Measurements from ENCODE around the gene ZC3H13. TPM values are rescaled to one million over a fixed set of nuclear protein-coding genes. Genes with fewer than 3 reads are reported as not detected.

The ZC3H13 gene
- total RNA-seq, 2 donors from 2014 or later, result 21.8 to 39.5 TPM

GRCh38 chr13:45953082-45953481 is 99.5 kb downstream of the ZC3H13 start:
- Histone ChIP-seq H3K36me3 (peaks cover 6% of the 10 kb centered on the region), H3K27ac (no peak overlapping the region), H3K27me3 (replicated peaks; ENCODE audit: insufficient read depth) (no peaks in the 10 kb centered on the region), H3K9me3 (no peaks in the 10 kb centered on the region), H3K4me3 (no peak overlapping the region), H3K4me1 (ENCODE audit: control insufficient read depth in 1 of 2, low read depth in 2 of 2) (no peaks in the 10 kb centered on the region)
- no peak for ATAC-seq (ENCODE audit: insufficient number of reproducible peaks, low FRiP score, low read depth)
- no peak for DNase-seq (ENCODE audit: low spot score)
- TF ChIP-seq CTCF (IDR thresholded peaks at IDR 0.05), result no peak

GRCh38 chr13:45951724-45952123 is 100.8 kb downstream of the ZC3H13 start:
- no peak for TF ChIP-seq CTCF (IDR thresholded peaks at IDR 0.05)
- Histone ChIP-seq H3K27me3 (replicated peaks; ENCODE audit: insufficient read depth) (no peaks in the 10 kb centered on the region), H3K4me3 (no peak overlapping the region), H3K36me3 (peaks cover 3% of the 10 kb centered on the region), H3K27ac (no peak overlapping the region), H3K9me3 (no peaks in the 10 kb centered on the region), H3K4me1 (ENCODE audit: control insufficient read depth in 1 of 2, low read depth in 2 of 2) (no peaks in the 10 kb centered on the region)
- ATAC-seq (ENCODE audit: insufficient number of reproducible peaks, low FRiP score, low read depth), result no peak
- no peak for DNase-seq (ENCODE audit: low spot score)

GRCh38 chr13:45951166-45951565 is 101.4 kb downstream of the ZC3H13 start:
- TF ChIP-seq CTCF (IDR thresholded peaks at IDR 0.05), result no peak
- peak overlapping the region in 1 of 2 donors; percentile 28 for H3K27ac ChIP-seq
- H3K27me3 ChIP-seq (replicated peaks; ENCODE audit: insufficient read depth), result no peaks in the 10 kb centered on the region
- no peak for ATAC-seq (ENCODE audit: insufficient number of reproducible peaks, low FRiP score, low read depth)
- DNase-seq (ENCODE audit: low spot score), result no peak
- H3K4me3 ChIP-seq, result no peak overlapping the region
- H3K4me1 ChIP-seq (ENCODE audit: control insufficient read depth in 1 of 2, low read depth in 2 of 2), result no peaks in the 10 kb centered on the region
- no peaks in the 10 kb centered on the region for H3K9me3 ChIP-seq
- H3K36me3 ChIP-seq, result no peaks in the 10 kb centered on the region

- no peak for ATAC-seq (ENCODE audit: insufficient number of reproducible peaks, low FRiP score, low read depth)
- no peak for DNase-seq (ENCODE audit: low spot score)
- Histone ChIP-seq H3K36me3 (no peaks in the 10 kb centered on the region), H3K9me3 (no peaks in the 10 kb centered on the region), H3K27me3 (replicated peaks; ENCODE audit: insufficient read depth) (no peaks in the 10 kb centered on the region), H3K27ac (peak overlapping the region in 1 of 2 donors; percentile 28), H3K4me3 (no peak overlapping the region), H3K4me1 (ENCODE audit: control insufficient read depth in 1 of 2, low read depth in 2 of 2) (no peaks in the 10 kb centered on the region)
- TF ChIP-seq CTCF (IDR thresholded peaks at IDR 0.05), result no peak
These were observed 102.1 kb downstream of the ZC3H13 start for GRCh38 chr13:45950386-45951000.

GRCh38 chr13:45949161-45949560 is 103.4 kb downstream of the ZC3H13 start:
- TF ChIP-seq CTCF (IDR thresholded peaks at IDR 0.05), result no peak
- ATAC-seq (ENCODE audit: insufficient number of reproducible peaks, low FRiP score, low read depth), result no peak

More at GRCh38 chr13:45949161-45949560, 103.4 kb downstream of the ZC3H13 start:
- H3K36me3 ChIP-seq, result no peaks in the 10 kb centered on the region
- no peak overlapping the region for H3K4me3 ChIP-seq
- no peaks in the 10 kb centered on the region for H3K27me3 ChIP-seq (replicated peaks; ENCODE audit: insufficient read depth)
- H3K9me3 ChIP-seq, result no peaks in the 10 kb centered on the region
- H3K4me1 ChIP-seq (ENCODE audit: control insufficient read depth in 1 of 2, low read depth in 2 of 2), result no peaks in the 10 kb centered on the region
- H3K27ac ChIP-seq, result no peak overlapping the region
- no peak for DNase-seq (ENCODE audit: low spot score)

Measured in thoracic aorta (tissue), 2 donors.